Uterus (tissue), 4 donors: Measurements from ENCODE around the gene PLCB2. TPM values are rescaled to one million over a fixed set of nuclear protein-coding genes. Genes with fewer than 3 reads are reported as not detected.

Source experiments
- DNase-seq, 2 donors: peaks; one replicate each; pipeline ENCODE4 v3.0.0-alpha.2; 2019 to 2020
- H3K27ac ChIP-seq, 2 donors: fragments of 200-600 bp; sonication (generic); 1 replicate in 1 of 2; 2 replicates in 1 of 2; pipeline ENCODE4 v1.5.1; 2016 to 2018
- H3K27me3 ChIP-seq, 2 donors: fragments of 200-600 bp; sonication (generic); one replicate each; pipeline ENCODE4 v1.5.1; 2018 to 2019; ENCODE audit warnings: control low read depth in 1 of 2
- H3K36me3 ChIP-seq, 2 donors: fragments of 200-600 bp; sonication (generic); one replicate each; pipeline ENCODE4 v1.5.1; 2019; ENCODE audit warnings: control low read depth in 1 of 2
- H3K4me1 ChIP-seq, 2 donors: fragments of 200-600 bp; sonication (generic); one replicate each; pipeline ENCODE4 v1.5.1; 2018 to 2019; ENCODE audit warnings: control low read depth in 1 of 2
- H3K4me3 ChIP-seq, 2 donors: fragments of 200-600 bp; sonication (generic); 1 replicate in 1 of 2; 2 replicates in 1 of 2; pipeline ENCODE4 v1.5.1; 2018 to 2019; ENCODE audit warnings: mild to moderate bottlenecking in 1 of 2
- H3K9me3 ChIP-seq, 2 donors: fragments of 200-600 bp; sonication (generic); one replicate each; pipeline ENCODE4 v1.5.1; 2019; ENCODE audit warnings: control low read depth in 1 of 2
- CTCF ChIP-seq, 4 experiments: fragments of 200-600 bp in 2 of 4; fragments of 450-650 bp in 2 of 4; sonication (generic) in 2 of 4; IDR thresholded peaks; one replicate each; pipeline ENCODE4 v1.5.1; 2016 to 2019; ENCODE audit warnings: antibody characterized with exemption in 4 of 4, mild to moderate bottlenecking in 2 of 4, moderate library complexity in 1 of 4
- POLR2A ChIP-seq, 2 donors: fragments of 450-650 bp; IDR thresholded peaks; one replicate each; pipeline ENCODE4 v1.6.1; 2016; ENCODE audit warnings: antibody characterized with exemption in 2 of 2, mild to moderate bottlenecking in 1 of 2, moderate library complexity in 1 of 2
- intact Hi-C: fragments of 100-400 bp; cut with DNase I; formaldehyde crosslinking; loops from one replicate; pipeline ENCODE4 v1.15.1; 2023; ENCODE audit warnings: low total_unique reads
- total RNA-seq, 4 donors: library from RNA; depleted of rRNA in 3 of 4; stranded (reverse); fragments of >200 nt in 3 of 4; gene quantifications; one replicate each; pipeline versions ENCODE4 v1.1.0 to v1.2.4, GENCODE V29; 2014 to 2023
- donor health status: DM: yes; HTN: yes; CAD: no.

PLCB2 gene
- total RNA-seq, 4 donors from 2014 or later: 3.5 to 19.0 (median 9.3) TPM

- no peaks in the 10 kb centered on the region for H3K4me1 ChIP-seq
- H3K27me3 ChIP-seq: no peaks in the 10 kb centered on the region
These were observed 5.3 kb downstream of the PLCB2 start for GRCh38 chr15:40302288-40302886.

DNA sequence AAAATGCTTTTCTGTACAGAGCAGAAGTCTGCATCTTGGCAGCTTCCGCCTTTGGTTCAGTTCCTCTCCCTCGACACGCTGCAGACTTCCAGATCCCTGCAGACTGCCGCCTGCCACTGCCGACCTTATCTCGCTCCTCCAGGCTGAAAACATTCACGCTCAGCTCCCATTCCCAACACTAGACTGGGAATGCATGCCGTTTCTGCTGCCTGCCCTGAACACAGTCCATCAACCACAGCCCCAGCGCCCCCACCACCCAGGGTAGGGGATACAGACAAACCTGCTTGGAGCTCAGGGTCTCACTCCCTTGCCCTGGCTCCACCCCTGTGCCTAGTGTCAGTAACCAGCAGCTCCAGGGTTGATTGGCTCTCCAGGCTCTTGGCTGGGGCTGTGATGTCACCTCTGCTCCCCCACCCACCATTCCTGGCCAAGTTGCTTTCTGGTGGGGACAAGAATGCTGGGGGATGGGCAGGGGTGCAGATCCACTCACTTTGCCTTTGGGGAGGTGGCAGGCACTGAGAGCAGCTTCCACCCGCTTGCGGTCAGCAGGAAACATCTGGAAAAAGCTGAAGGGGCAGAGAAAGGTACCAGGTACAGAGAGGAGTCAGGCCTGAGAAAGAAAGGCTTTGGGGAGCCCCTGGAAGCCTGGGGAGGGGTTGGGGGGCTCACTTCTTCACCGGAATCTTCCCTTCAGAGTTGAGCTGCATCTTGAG lies 6.1 kb downstream of the PLCB2 start:
- Histone ChIP-seq H3K9me3 (no peaks in the 10 kb centered on the region), H3K36me3 (no peaks in the 10 kb centered on the region), H3K4me3 (no peak overlapping the region), H3K27ac (no peak overlapping the region), H3K4me1 (no peaks in the 10 kb centered on the region), H3K27me3 (no peaks in the 10 kb centered on the region)
- DNase-seq: no peak
- TF ChIP-seq POLR2A (IDR thresholded peaks at IDR 0.05) (no peak), CTCF (IDR thresholded peaks at IDR 0.05) (no peak)
- intact Hi-C loops: no loop called here

More at GRCh38 chr15:40302288-40302886, 5.3 kb downstream of the PLCB2 start:
- H3K27ac ChIP-seq: no peak overlapping the region
- intact Hi-C loops: no loop called here
- H3K9me3 ChIP-seq: no peaks in the 10 kb centered on the region
- no peak for TF ChIP-seq CTCF (IDR thresholded peaks at IDR 0.05)
- no peak for TF ChIP-seq POLR2A (IDR thresholded peaks at IDR 0.05)
- no peaks in the 10 kb centered on the region for H3K36me3 ChIP-seq
- no peak for DNase-seq
- H3K4me3 ChIP-seq: no peak overlapping the region

- Histone ChIP-seq H3K4me1 (no peaks in the 10 kb centered on the region), H3K36me3 (no peaks in the 10 kb centered on the region), H3K27ac (no peak overlapping the region), H3K9me3 (no peaks in the 10 kb centered on the region), H3K4me3 (no peak overlapping the region), H3K27me3 (no peaks in the 10 kb centered on the region)
- intact Hi-C loops: no loop called here
- no peak for DNase-seq
- no peak for TF ChIP-seq POLR2A (IDR thresholded peaks at IDR 0.05)
- TF ChIP-seq CTCF (IDR thresholded peaks at IDR 0.05): no peak
These were observed 7.0 kb downstream of the PLCB2 start for GRCh38 chr15:40300771-40301170.

GRCh38 chr15:40300367-40300766 lies 7.4 kb downstream of the PLCB2 start:
- TF ChIP-seq CTCF (IDR thresholded peaks at IDR 0.05): no peak
- TF ChIP-seq POLR2A (IDR thresholded peaks at IDR 0.05): no peak
- no peak overlapping the region for H3K4me3 ChIP-seq
- no peaks in the 10 kb centered on the region for H3K9me3 ChIP-seq
- DNase-seq: no peak
- no peak overlapping the region for H3K27ac ChIP-seq
- intact Hi-C loops: no loop called here
- H3K36me3 ChIP-seq: no peaks in the 10 kb centered on the region
- H3K27me3 ChIP-seq: no peaks in the 10 kb centered on the region
- no peaks in the 10 kb centered on the region for H3K4me1 ChIP-seq

GRCh38 chr15:40298216-40298935 lies 9.4 kb downstream of the PLCB2 start:
- intact Hi-C loops: no loop called here
- Histone ChIP-seq H3K9me3 (no peaks in the 10 kb centered on the region), H3K27me3 (no peaks in the 10 kb centered on the region), H3K27ac (no peak overlapping the region), H3K4me3 (no peak overlapping the region), H3K4me1 (no peaks in the 10 kb centered on the region), H3K36me3 (no peaks in the 10 kb centered on the region)
- no peak for DNase-seq
- TF ChIP-seq CTCF (IDR thresholded peaks at IDR 0.05) (no peak), POLR2A (IDR thresholded peaks at IDR 0.05) (no peak)
